Lung (tissue), 12 donors: Measurements from ENCODE around the gene PSEN2. TPM values are rescaled to one million over a fixed set of nuclear protein-coding genes. Genes with fewer than 3 reads are reported as not detected.
A peak's percentile ranks its signal among the peaks of the same experiment; 100 is the strongest.

ENCODE experiments used
- ATAC-seq: fragments of 200-7000 bp; cut with Tn5 transposase; one replicate; pipeline ENCODE4 v1.9.1; 2020; ENCODE audit warnings: moderate number of reproducible peaks; ENCODE audit not compliant: insufficient read depth, low FRiP score
- DNase-seq, 3 donors: peaks; one replicate each; pipeline ENCODE4 v3.0.0-alpha.2; 2013 to 2017
- H3K27ac ChIP-seq, 2 donors: one replicate each; pipeline ENCODE4 v1.5.1; 2013; ENCODE audit warnings: mild to moderate bottlenecking in 2 of 2, moderate library complexity in 2 of 2, control low read depth in 1 of 2, inconsistent platforms in 1 of 2, low read depth in 1 of 2, low read length in 1 of 2
- H3K27me3 ChIP-seq, 3 donors: one replicate each; pipeline ENCODE4 v1.5.1; 2013; ENCODE audit warnings: low read length in 2 of 3; ENCODE audit not compliant: control insufficient read depth in 3 of 3, insufficient read depth in 3 of 3
- H3K36me3 ChIP-seq, 4 donors: one replicate each; pipeline ENCODE4 v1.5.1; 2013; ENCODE audit warnings: low read length in 4 of 4, mild to moderate bottlenecking in 1 of 4, moderate library complexity in 1 of 4; ENCODE audit not compliant: control insufficient read depth in 4 of 4, insufficient read depth in 4 of 4
- H3K4me1 ChIP-seq, 5 donors: one replicate each; pipeline ENCODE4 v1.5.1; 2013; ENCODE audit warnings: low read length in 5 of 5, mild to moderate bottlenecking in 2 of 5, moderate library complexity in 1 of 5; ENCODE audit not compliant: control insufficient read depth in 5 of 5, insufficient read depth in 5 of 5
- H3K4me3 ChIP-seq: one replicate; pipeline ENCODE4 v1.5.1; 2013; ENCODE audit warnings: mild to moderate bottlenecking, control low read depth, moderate library complexity
- H3K9ac ChIP-seq, 2 donors: one replicate each; pipeline ENCODE4 v1.5.1; 2013; ENCODE audit warnings: low read length in 2 of 2, control low read depth in 1 of 2; ENCODE audit not compliant: insufficient read depth in 1 of 2
- H3K9me3 ChIP-seq, 4 donors: one replicate each; pipeline ENCODE4 v1.5.1; 2013; ENCODE audit warnings: low read length in 3 of 4, mild to moderate bottlenecking in 1 of 4, moderate library complexity in 1 of 4; ENCODE audit not compliant: control insufficient read depth in 4 of 4, insufficient read depth in 3 of 4
- CTCF ChIP-seq: IDR thresholded peaks from 2 replicates; pipeline ENCODE4 v1.5.1; 2012; ENCODE audit warnings: mild to moderate bottlenecking; ENCODE audit errors: control extremely low read depth, extremely low read depth
- WGBS, 2 donors: extraction: QIAGEN DNeasy Blood & Tissue Kit; methylation state at CpG; one replicate each; pipeline ENCODE4 v1.1.7; 2013; 5-methylcytosine and 5-hydroxymethylcytosine counted together
- polyA plus RNA-seq, 2 donors: library from polyadenylated mRNA; stranded (reverse); fragments of 200-250 nt; gene quantifications; one replicate each; pipeline ENCODE4 v1.2.1, GENCODE V29; 2013
- total RNA-seq, 2 donors: library from RNA; depleted of rRNA in 1 of 2; stranded (reverse); fragments of >200 nt in 1 of 2; gene quantifications; one replicate each; pipeline ENCODE4 v1.2.1, GENCODE V29; 2014 to 2021
- donor health status: control.
- donor health status: control.
- donor health status: Bipolar disorder and iron deficiency.
- donor health status: healthy.
- donor health status: DM: yes; HTN: yes; CAD: no.

Gene PSEN2
- total and polyA plus RNA-seq, 4 donors, result 16.4 to 28.1 (median 18.7) TPM

- no peak for TF ChIP-seq CTCF
- H3K27ac ChIP-seq, result peak overlapping the region in 1 of 2 donors; percentile 62
- no peak overlapping the region for H3K4me3 ChIP-seq
- 21 to 37% methylated on average over 9 of the region's 9 CpGs for WGBS, 2 donors
- ATAC-seq (no peak), DNase-seq (peak in 2 of 3 donors; percentile 54 to 67)
- H3K4me1 ChIP-seq, result peaks cover 4 to 34% (median 12%) of the 10 kb centered on the region in 5 donors
- peaks cover 0 to 2% (median 0%) of the 10 kb centered on the region in 4 donors for H3K9me3 ChIP-seq
- peak overlapping the region; percentile 19 to 77 for H3K9ac ChIP-seq
- H3K36me3 ChIP-seq, result peaks cover 0 to 23% (median 2%) of the 10 kb centered on the region in 4 donors
- H3K27me3 ChIP-seq, result no peaks in the 10 kb centered on the region
Observed at GRCh38 chr1:226882631-226883409, 12.4 kb downstream of the PSEN2 start.

GRCh38 chr1:226883630-226884029 lies 13.2 kb downstream of the PSEN2 start:
- peaks cover 0 to 27% (median 2%) of the 10 kb centered on the region in 4 donors for H3K36me3 ChIP-seq
- H3K4me1 ChIP-seq, result peaks cover 4 to 34% (median 12%) of the 10 kb centered on the region in 5 donors
- no peak overlapping the region for H3K4me3 ChIP-seq
- no peak overlapping the region for H3K9ac ChIP-seq
- ATAC-seq (no peak), DNase-seq (no peak)
- peaks cover 0 to 2% (median 0%) of the 10 kb centered on the region in 4 donors for H3K9me3 ChIP-seq
- 89 to 90% methylated on average over 16 of the region's 16 CpGs for WGBS, 2 donors
- H3K27me3 ChIP-seq, result no peaks in the 10 kb centered on the region
- TF ChIP-seq CTCF, result no peak
- H3K27ac ChIP-seq, result no peak overlapping the region

- ATAC-seq, result no peak
- H3K4me1 ChIP-seq, result peaks cover 4 to 34% (median 12%) of the 10 kb centered on the region in 5 donors
- H3K27me3 ChIP-seq, result no peaks in the 10 kb centered on the region
- H3K9ac ChIP-seq, result no peak overlapping the region
- 40% methylated on average over 6 of the region's 6 CpGs for WGBS, 2 donors
- no peak overlapping the region for H3K27ac ChIP-seq
- peak in 1 of 3 donors; percentile 26 for DNase-seq
- H3K4me3 ChIP-seq, result no peak overlapping the region
- TF ChIP-seq CTCF, result no peak
- peaks cover 0 to 27% (median 2%) of the 10 kb centered on the region in 4 donors for H3K36me3 ChIP-seq
- peaks cover 0 to 2% (median 0%) of the 10 kb centered on the region in 4 donors for H3K9me3 ChIP-seq
Observed at GRCh38 chr1:226884116-226884625, 13.8 kb downstream of the PSEN2 start.
